Astrocyte of the spinal cord (primary cell): ENCODE results near the gene FBXL13.
"Not testable (repeated sequence)": the region's sequence is repeated elsewhere in the genome, so short reads cannot be mapped to it uniquely, and the experiment has no call there.

Experiments used
- DNase-seq: peaks from one replicate; pipeline ENCODE4 v3.0.0; 2011; ENCODE audit warnings: low read depth, low spot score
- H3K4me3 ChIP-seq: 2 replicates; pipeline ENCODE4 v1.5.1; 2011; ENCODE audit warnings: low read depth, mild to moderate bottlenecking, low read length, moderate library complexity
- CTCF ChIP-seq: IDR thresholded peaks from 2 replicates; pipeline ENCODE4 v1.5.1; 2012; ENCODE audit warnings: low read depth, mild to moderate bottlenecking, low read length, inconsistent platforms
- in situ Hi-C: cut with HindIII; loops from 2 replicates; pipeline ENCODE4 v1.10.0; 2017; ENCODE audit warnings: low sequenced_read_pairs

FBXL13 gene

DNA sequence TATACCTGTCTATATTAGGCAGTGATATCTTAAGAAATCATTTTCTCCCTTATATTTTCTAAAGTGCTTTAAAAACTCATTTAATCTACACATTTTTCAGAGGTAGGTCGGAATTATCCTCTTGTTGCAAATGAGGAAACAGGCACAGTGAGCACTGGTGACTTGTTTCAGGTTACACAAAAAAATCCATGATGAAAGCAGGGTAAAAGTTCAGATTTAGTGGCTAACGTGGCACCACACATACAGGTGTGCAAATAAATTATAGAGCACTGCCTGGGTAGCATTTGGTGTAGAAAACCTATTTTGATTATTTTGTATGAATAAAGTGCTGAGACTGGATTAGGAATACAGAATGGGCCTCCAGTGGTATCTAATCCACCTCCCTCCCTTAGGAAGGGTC is 26.9 kb upstream of the FBXL13 start:
- TF ChIP-seq CTCF = no peak
- no peak overlapping the region for H3K4me3 ChIP-seq
- in situ Hi-C loops = no loop called here
- no peak for DNase-seq

DNA sequence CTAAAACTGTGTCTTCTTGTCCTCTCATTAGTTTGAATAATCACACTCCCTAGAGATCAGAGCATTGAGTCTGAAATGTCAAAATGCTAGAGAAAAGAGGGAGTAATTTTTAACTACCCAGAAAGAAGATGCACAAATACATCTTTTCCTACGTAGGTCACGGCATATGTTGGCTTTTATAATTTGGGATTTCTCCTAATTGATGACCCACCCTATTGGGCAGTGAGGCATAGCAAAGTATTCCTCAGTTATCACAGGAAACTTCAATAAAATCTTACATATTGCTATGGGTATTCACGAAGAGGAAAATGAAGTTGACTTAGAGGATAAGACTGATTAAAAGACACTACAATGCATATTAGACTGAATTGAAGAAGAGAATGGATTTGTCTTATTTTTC is 25.8 kb upstream of the FBXL13 start:
- in situ Hi-C loops = no loop called here

GRCh38 chr7:103097041-103097440 is 22.4 kb upstream of the FBXL13 start:
- in situ Hi-C loops = no loop called here
- TF ChIP-seq CTCF = no peak
- DNase-seq = no peak
- no peak overlapping the region for H3K4me3 ChIP-seq

More for the DNA sequence above, 25.8 kb upstream of the FBXL13 start:
- no peak for TF ChIP-seq CTCF
- H3K4me3 ChIP-seq = no peak overlapping the region
- no peak for DNase-seq

- in situ Hi-C loops, DNase-seq, H3K4me3 ChIP-seq: not testable (repeated sequence)
Observed at GRCh38 chr7:103095558-103095957, 21.0 kb upstream of the FBXL13 start.

- TF ChIP-seq CTCF = no peak
- H3K4me3 ChIP-seq = no peak overlapping the region
- DNase-seq = no peak
- in situ Hi-C loops = no loop called here
Observed at GRCh38 chr7:103094102-103094501, 19.5 kb upstream of the FBXL13 start.

DNA sequence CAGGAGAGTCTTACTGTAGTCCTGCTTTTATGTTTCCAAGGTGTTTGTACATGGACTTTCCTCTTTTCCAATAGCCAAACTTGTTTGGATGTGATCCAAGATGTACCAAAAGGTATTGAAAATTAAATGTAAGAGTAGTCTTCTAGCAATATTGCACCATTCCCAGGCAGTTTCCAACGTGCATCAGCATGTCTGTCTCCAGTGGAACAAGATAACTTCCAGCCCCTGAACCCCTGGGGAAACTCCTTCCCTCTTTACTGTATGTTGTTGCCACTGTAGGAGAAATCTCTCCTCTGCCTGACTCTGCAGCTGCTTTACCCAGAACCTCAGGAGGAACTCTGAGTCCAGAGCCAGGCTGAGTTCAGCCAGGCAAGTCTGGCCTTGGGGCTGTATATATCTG is 18.8 kb upstream of the FBXL13 start:
- in situ Hi-C loops = no loop called here

GRCh38 chr7:103092321-103092720 is 17.7 kb upstream of the FBXL13 start:
- H3K4me3 ChIP-seq, DNase-seq, in situ Hi-C loops: not testable (repeated sequence)

More for the DNA sequence above, 18.8 kb upstream of the FBXL13 start:
- TF ChIP-seq CTCF = no peak
- no peak for DNase-seq
- no peak overlapping the region for H3K4me3 ChIP-seq

DNA sequence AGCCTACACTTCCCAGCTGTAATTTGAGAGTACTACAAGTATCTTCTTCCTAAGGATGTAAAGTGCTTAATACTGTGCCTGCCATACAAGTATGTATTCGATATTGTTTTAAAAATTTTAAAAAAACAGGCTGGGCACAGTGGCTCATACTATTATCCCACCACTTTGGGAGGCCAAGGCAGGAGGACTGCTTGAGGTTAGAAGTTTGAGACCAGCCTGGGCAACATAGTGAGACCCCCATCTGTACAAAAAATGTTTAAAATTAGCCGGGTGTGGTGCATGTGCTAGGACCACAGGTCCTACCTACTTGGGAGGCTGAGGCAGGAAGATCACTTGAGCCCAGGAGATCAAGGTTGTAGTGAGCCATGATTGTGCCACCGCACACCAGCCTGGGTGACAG is 8.6 kb upstream of the FBXL13 start:
- in situ Hi-C loops = no loop called here
- DNase-seq = no peak
- no peak for TF ChIP-seq CTCF

More for the DNA sequence above, 8.6 kb upstream of the FBXL13 start:
- no peak overlapping the region for H3K4me3 ChIP-seq
